Progenitor cell of endocrine pancreas (in vitro differentiated cells): ENCODE data around the gene NCKAP5. TPM values are rescaled to one million over a fixed set of nuclear protein-coding genes. Genes with fewer than 3 reads are reported as not detected.
A peak's percentile ranks its signal among the peaks of the same experiment; 100 is the strongest.

Source experiments
- DNase-seq: peaks from one replicate; pipeline ENCODE4 v3.0.0; 2021; ENCODE audit warnings: low spot score; ENCODE audit not compliant: unreplicated experiment
- H3K27ac Mint-ChIP-seq: 2 replicates; pipeline ENCODE4 v1.8.0; 2021; ENCODE audit warnings: mild to moderate bottlenecking, moderate library complexity, mixed read lengths
- H3K27me3 Mint-ChIP-seq: 2 replicates; pipeline ENCODE4 v1.8.0; 2021; ENCODE audit warnings: mixed read lengths
- H3K36me3 Mint-ChIP-seq: 2 replicates; pipeline ENCODE4 v1.8.0; 2022; ENCODE audit warnings: mixed read lengths; ENCODE audit not compliant: insufficient read depth
- H3K4me1 Mint-ChIP-seq: 2 replicates; pipeline ENCODE4 v1.8.0; 2021; ENCODE audit warnings: low read depth, mixed read lengths
- H3K4me3 Mint-ChIP-seq: 2 replicates; pipeline ENCODE4 v1.8.0; 2021; ENCODE audit warnings: low read depth, mild to moderate bottlenecking, moderate library complexity, mixed read lengths
- H3K9me3 Mint-ChIP-seq: 2 replicates; pipeline ENCODE4 v1.8.0; 2021; ENCODE audit warnings: low read depth, mixed read lengths
- CTCF ChIP-seq: fragments of 200-600 bp; sonication (generic); IDR thresholded peaks from one replicate; pipeline ENCODE4 v1.5.0; 2021; ENCODE audit warnings: antibody characterized with exemption, mild to moderate bottlenecking; ENCODE audit not compliant: unreplicated experiment
- long read RNA-seq: library from polyadenylated mRNA; unstranded; transcript quantifications from one replicate; pipeline ENCODE4 v2.0.0, GENCODE V29; 2020
- total RNA-seq: library from RNA; stranded (reverse); gene quantifications from 2 replicates; pipeline ENCODE4 v1.2.1, GENCODE V29; 2021

Gene NCKAP5
- 1.2 and 1.7 TPM in 2 replicates for total RNA-seq
- long read RNA-seq, partial matches to known transcripts, result 3 of 5 reads
- long read RNA-seq, other reads (novel, unspliced or antisense), result 2 of 5 reads

GRCh38 chr2:133568172-133568571 lies at the start of gene NCKAP5:
TSS of gene NCKAP5 (minus strand) at chr2:133568463. CDS start at chr2:133517526, 50,937 bp downstream.
- Mint-ChIP-seq H3K4me3 (peak within 1 kb of the TSS; percentile 63), H3K36me3 (no peaks in the 10 kb centered on the region), H3K4me1 (peaks cover 20% of the 10 kb centered on the region), H3K27me3 (peaks cover 51% of the 10 kb centered on the region), H3K27ac (peak within 1 kb of the TSS; percentile 29), H3K9me3 (no peaks in the 10 kb centered on the region)
- TF ChIP-seq CTCF, result peak; percentile 15
- no peak for DNase-seq

- Mint-ChIP-seq H3K4me3 (no peak overlapping the region), H3K4me1 (no peaks in the 10 kb centered on the region), H3K27me3 (peaks cover 36% of the 10 kb centered on the region), H3K27ac (no peak overlapping the region), H3K9me3 (no peaks in the 10 kb centered on the region), H3K36me3 (no peaks in the 10 kb centered on the region)
- no peak for TF ChIP-seq CTCF
- DNase-seq, result no peak
Observed at GRCh38 chr2:133609664-133610063, 41.4 kb upstream of the NCKAP5 start.

GRCh38 chr2:133608291-133608690 lies 40.0 kb upstream of the NCKAP5 start:
- Mint-ChIP-seq H3K9me3 (no peaks in the 10 kb centered on the region), H3K27me3 (peaks cover 40% of the 10 kb centered on the region), H3K36me3 (no peaks in the 10 kb centered on the region), H3K27ac (no peak overlapping the region), H3K4me3 (no peak overlapping the region), H3K4me1 (no peaks in the 10 kb centered on the region)
- DNase-seq, result no peak
- TF ChIP-seq CTCF, result no peak

GRCh38 chr2:133607679-133608078 lies 39.4 kb upstream of the NCKAP5 start:
- no peak for TF ChIP-seq CTCF
- no peak overlapping the region for H3K27ac Mint-ChIP-seq
- no peaks in the 10 kb centered on the region for H3K4me1 Mint-ChIP-seq
- peaks cover 43% of the 10 kb centered on the region for H3K27me3 Mint-ChIP-seq
- no peaks in the 10 kb centered on the region for H3K36me3 Mint-ChIP-seq
- DNase-seq, result no peak
- H3K9me3 Mint-ChIP-seq, result no peaks in the 10 kb centered on the region
- H3K4me3 Mint-ChIP-seq, result no peak overlapping the region

- H3K27me3 Mint-ChIP-seq, result peaks cover 47% of the 10 kb centered on the region
- no peaks in the 10 kb centered on the region for H3K36me3 Mint-ChIP-seq
- no peak for DNase-seq
- H3K27ac Mint-ChIP-seq, result no peak overlapping the region
- no peak overlapping the region for H3K4me3 Mint-ChIP-seq
- no peaks in the 10 kb centered on the region for H3K4me1 Mint-ChIP-seq
- no peak for TF ChIP-seq CTCF
- H3K9me3 Mint-ChIP-seq, result no peaks in the 10 kb centered on the region
Observed at GRCh38 chr2:133606616-133607015, 38.4 kb upstream of the NCKAP5 start.
